Measurements from ENCODE around the gene ZNF804A.

The ZNF804A gene

GRCh38 chr2:184734338-184734737, 136.0 kb downstream of the ZNF804A start:
- H3K18ac ChIP-seq (ENCODE audit: low read depth in 1 of 2, low read length in 2 of 2) = no peak overlapping the region
- no peak overlapping the region for H2AK5ac ChIP-seq (ENCODE audit: low read length, severe bottlenecking)
- no peak overlapping the region for H4K8ac ChIP-seq (ENCODE audit: low read length)

GRCh38 chr2:184735611-184736010, 137.3 kb downstream of the ZNF804A start:
- H2BK5ac ChIP-seq (ENCODE audit: low read depth, low read length, poor library complexity, severe bottlenecking) = no peak overlapping the region
- H4K91ac ChIP-seq (ENCODE audit: low read length) = no peak overlapping the region
- H3K14ac ChIP-seq (ENCODE audit: low read length in 2 of 2) = no peak overlapping the region
- no peak overlapping the region for H2BK120ac ChIP-seq (ENCODE audit: low read depth, low read length)
- no peak overlapping the region for H3K18ac ChIP-seq (ENCODE audit: low read depth in 1 of 2, low read length in 2 of 2)
- no peak overlapping the region for H4K8ac ChIP-seq (ENCODE audit: low read length)
- H3K4me1 ChIP-seq (ENCODE audit: control insufficient read depth, insufficient read depth, low read depth, low read length) = no peaks in the 10 kb centered on the region
- no peaks in the 10 kb centered on the region for H3K27me3 ChIP-seq (ENCODE audit: control insufficient read depth in 1 of 2, insufficient read depth in 1 of 2, low read length in 2 of 2)
- no peak overlapping the region for H2AK5ac ChIP-seq (ENCODE audit: low read length, severe bottlenecking)
- no peak for DNase-seq
- H3K79me1 ChIP-seq (replicated peaks; ENCODE audit: low read length, poor library complexity, severe bottlenecking) = no peaks in the 10 kb centered on the region
- H3K23ac ChIP-seq (ENCODE audit: low read length in 2 of 2) = no peak overlapping the region
- H2BK12ac ChIP-seq (ENCODE audit: low read length in 2 of 2) = no peak overlapping the region
- no peak overlapping the region for H2BK15ac ChIP-seq (ENCODE audit: low read depth, poor library complexity, severe bottlenecking)
- H3K9ac ChIP-seq (ENCODE audit: low read length) = no peak overlapping the region
- no peak overlapping the region for H3K27ac ChIP-seq (ENCODE audit: low read length, poor library complexity, severe bottlenecking)
- no peak overlapping the region for H2AFZ ChIP-seq (ENCODE audit: low read depth, low read length)
- no peak overlapping the region for H3K4ac ChIP-seq (ENCODE audit: low read depth in 1 of 2, low read length in 2 of 2)
- no peak overlapping the region for H3K4me2 ChIP-seq (ENCODE audit: low read length, poor library complexity, severe bottlenecking)
- H3K9me3 ChIP-seq (ENCODE audit: control insufficient read depth, low read length) = no peaks in the 10 kb centered on the region
- WGBS = no CpG with 5 or more reads among the region's 1 CpG
- no peaks in the 10 kb centered on the region for H3K36me3 ChIP-seq (ENCODE audit: control insufficient read depth in 1 of 2, insufficient read depth in 2 of 2, low read depth in 1 of 2, low read length in 2 of 2)
- H3K4me3 ChIP-seq (ENCODE audit: insufficient read depth in 1 of 2, low read depth in 1 of 2, low read length in 2 of 2) = no peak overlapping the region

More at GRCh38 chr2:184734338-184734737, 136.0 kb downstream of the ZNF804A start:
- no peak overlapping the region for H3K4ac ChIP-seq (ENCODE audit: low read depth in 1 of 2, low read length in 2 of 2)
- H2BK120ac ChIP-seq (ENCODE audit: low read depth, low read length) = no peak overlapping the region
- H3K79me1 ChIP-seq (replicated peaks; ENCODE audit: low read length, poor library complexity, severe bottlenecking) = no peaks in the 10 kb centered on the region
- H2BK5ac ChIP-seq (ENCODE audit: low read depth, low read length, poor library complexity, severe bottlenecking) = no peak overlapping the region
- H4K91ac ChIP-seq (ENCODE audit: low read length) = no peak overlapping the region
- no peak overlapping the region for H3K4me3 ChIP-seq (ENCODE audit: insufficient read depth in 1 of 2, low read depth in 1 of 2, low read length in 2 of 2)
- no peak overlapping the region for H3K27ac ChIP-seq (ENCODE audit: low read length, poor library complexity, severe bottlenecking)
- H3K36me3 ChIP-seq (ENCODE audit: control insufficient read depth in 1 of 2, insufficient read depth in 2 of 2, low read depth in 1 of 2, low read length in 2 of 2) = no peaks in the 10 kb centered on the region
- H3K23ac ChIP-seq (ENCODE audit: low read length in 2 of 2) = no peak overlapping the region
- no peak overlapping the region for H2BK15ac ChIP-seq (ENCODE audit: low read depth, poor library complexity, severe bottlenecking)
- no peak for DNase-seq
- H3K4me2 ChIP-seq (ENCODE audit: low read length, poor library complexity, severe bottlenecking) = no peak overlapping the region
- H2BK12ac ChIP-seq (ENCODE audit: low read length in 2 of 2) = no peak overlapping the region
- no peak overlapping the region for H2AFZ ChIP-seq (ENCODE audit: low read depth, low read length)
- H3K9me3 ChIP-seq (ENCODE audit: control insufficient read depth, low read length) = no peaks in the 10 kb centered on the region
- H3K27me3 ChIP-seq (ENCODE audit: control insufficient read depth in 1 of 2, insufficient read depth in 1 of 2, low read length in 2 of 2) = no peaks in the 10 kb centered on the region
- no peak overlapping the region for H3K14ac ChIP-seq (ENCODE audit: low read length in 2 of 2)
- H3K9ac ChIP-seq (ENCODE audit: low read length) = no peak overlapping the region
- no peaks in the 10 kb centered on the region for H3K4me1 ChIP-seq (ENCODE audit: control insufficient read depth, insufficient read depth, low read depth, low read length)

DNA sequence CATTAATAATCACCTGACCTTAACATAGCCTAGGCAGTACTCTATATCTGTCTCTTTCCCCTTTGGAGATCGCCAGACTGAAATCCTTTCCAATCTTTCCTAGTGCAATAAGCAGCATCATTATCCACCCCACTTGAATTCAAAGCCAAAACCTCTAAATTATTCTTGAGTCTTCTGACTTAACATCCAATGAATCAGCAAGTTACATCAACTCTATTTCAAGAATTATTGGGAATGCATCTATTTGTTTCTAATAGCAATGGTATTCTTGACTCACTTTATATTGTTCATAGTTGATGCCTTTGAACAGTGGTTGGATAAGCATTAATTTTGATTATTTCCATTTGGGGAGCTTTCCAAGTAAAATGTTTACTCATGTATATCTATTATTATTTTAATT, 144.8 kb downstream of the ZNF804A start:
- Histone ChIP-seq H2AK5ac (ENCODE audit: low read length, severe bottlenecking) (no peak overlapping the region), H2BK12ac (ENCODE audit: low read length in 2 of 2) (no peak overlapping the region), H3K9ac (ENCODE audit: low read length) (no peak overlapping the region), H3K9me3 (ENCODE audit: control insufficient read depth, low read length) (no peaks in the 10 kb centered on the region), H4K91ac (ENCODE audit: low read length) (no peak overlapping the region), H3K36me3 (ENCODE audit: control insufficient read depth in 1 of 2, insufficient read depth in 2 of 2, low read depth in 1 of 2, low read length in 2 of 2) (no peaks in the 10 kb centered on the region), H3K4me3 (ENCODE audit: insufficient read depth in 1 of 2, low read depth in 1 of 2, low read length in 2 of 2) (no peak overlapping the region), H2AFZ (ENCODE audit: low read depth, low read length) (no peak overlapping the region), H4K8ac (ENCODE audit: low read length) (no peak overlapping the region), H3K18ac (ENCODE audit: low read depth in 1 of 2, low read length in 2 of 2) (no peak overlapping the region), H3K4me2 (ENCODE audit: low read length, poor library complexity, severe bottlenecking) (no peak overlapping the region), H3K14ac (ENCODE audit: low read length in 2 of 2) (no peak overlapping the region), H3K4me1 (ENCODE audit: control insufficient read depth, insufficient read depth, low read depth, low read length) (no peaks in the 10 kb centered on the region), H2BK5ac (ENCODE audit: low read depth, low read length, poor library complexity, severe bottlenecking) (no peak overlapping the region), H3K4ac (ENCODE audit: low read depth in 1 of 2, low read length in 2 of 2) (no peak overlapping the region), H2BK120ac (ENCODE audit: low read depth, low read length) (no peak overlapping the region), H3K27ac (ENCODE audit: low read length, poor library complexity, severe bottlenecking) (no peak overlapping the region), H2BK15ac (ENCODE audit: low read depth, poor library complexity, severe bottlenecking) (no peak overlapping the region), H3K23ac (ENCODE audit: low read length in 2 of 2) (no peak overlapping the region), H3K79me1 (replicated peaks; ENCODE audit: low read length, poor library complexity, severe bottlenecking) (no peaks in the 10 kb centered on the region), H3K27me3 (ENCODE audit: control insufficient read depth in 1 of 2, insufficient read depth in 1 of 2, low read length in 2 of 2) (no peaks in the 10 kb centered on the region)
- no peak for DNase-seq
- WGBS = 65% methylated on average over 1 of the region's 1 CpG

- Histone ChIP-seq H2AK5ac (ENCODE audit: low read length, severe bottlenecking) (no peak overlapping the region), H3K27ac (ENCODE audit: low read length, poor library complexity, severe bottlenecking) (no peak overlapping the region), H3K9me3 (ENCODE audit: control insufficient read depth, low read length) (no peaks in the 10 kb centered on the region), H3K4me2 (ENCODE audit: low read length, poor library complexity, severe bottlenecking) (no peak overlapping the region), H2BK12ac (ENCODE audit: low read length in 2 of 2) (no peak overlapping the region), H3K18ac (ENCODE audit: low read depth in 1 of 2, low read length in 2 of 2) (no peak overlapping the region), H3K36me3 (ENCODE audit: control insufficient read depth in 1 of 2, insufficient read depth in 2 of 2, low read depth in 1 of 2, low read length in 2 of 2) (no peaks in the 10 kb centered on the region), H3K4ac (ENCODE audit: low read depth in 1 of 2, low read length in 2 of 2) (no peak overlapping the region), H2BK120ac (ENCODE audit: low read depth, low read length) (no peak overlapping the region), H3K23ac (ENCODE audit: low read length in 2 of 2) (no peak overlapping the region), H2AFZ (ENCODE audit: low read depth, low read length) (no peak overlapping the region), H3K79me1 (replicated peaks; ENCODE audit: low read length, poor library complexity, severe bottlenecking) (no peaks in the 10 kb centered on the region), H2BK5ac (ENCODE audit: low read depth, low read length, poor library complexity, severe bottlenecking) (no peak overlapping the region), H3K14ac (ENCODE audit: low read length in 2 of 2) (no peak overlapping the region), H3K9ac (ENCODE audit: low read length) (no peak overlapping the region), H3K27me3 (ENCODE audit: control insufficient read depth in 1 of 2, insufficient read depth in 1 of 2, low read length in 2 of 2) (no peaks in the 10 kb centered on the region), H4K8ac (ENCODE audit: low read length) (no peak overlapping the region), H2BK15ac (ENCODE audit: low read depth, poor library complexity, severe bottlenecking) (no peak overlapping the region), H3K4me3 (ENCODE audit: insufficient read depth in 1 of 2, low read depth in 1 of 2, low read length in 2 of 2) (no peak overlapping the region), H3K4me1 (ENCODE audit: control insufficient read depth, insufficient read depth, low read depth, low read length) (no peaks in the 10 kb centered on the region), H4K91ac (ENCODE audit: low read length) (no peak overlapping the region)
- no peak for DNase-seq
- WGBS = no CpG with 5 or more reads among the region's 1 CpG
These were observed 157.8 kb downstream of the ZNF804A start for GRCh38 chr2:184756161-184756560.

All from mesenchymal stem cell (in vitro differentiated cells and primary cell).